HepG2 (cell line): ENCODE measurements around the gene RTEL1. TPM values are rescaled to one million over a fixed set of nuclear protein-coding genes. Genes with fewer than 3 reads are reported as not detected.

Source experiments
- GTF3A ChIP-seq: sonication (generic); formaldehyde crosslinking; conservative IDR thresholded peaks from 2 replicates; pipeline ENCODE4 v1.4.0; 2020; ENCODE audit warnings: mild to moderate bottlenecking, missing genetic modification reagents
- HMG20A ChIP-seq: IDR thresholded peaks from 2 replicates; pipeline ENCODE4 v1.6.1; 2016; ENCODE audit warnings: borderline replicate concordance
- MAX ChIP-seq: IDR thresholded peaks from 2 replicates; pipeline ENCODE4 v1.6.1; 2012; ENCODE audit warnings: inconsistent platforms
- RFX3 ChIP-seq: IDR thresholded peaks from 2 replicates; pipeline ENCODE4 v1.6.1; 2016; ENCODE audit warnings: missing biosample characterization, missing genetic modification reagents
- RFXAP ChIP-seq: sonication (generic); formaldehyde crosslinking; IDR thresholded peaks from 2 replicates; pipeline ENCODE4 v1.4.0; 2020; ENCODE audit warnings: missing genetic modification reagents, borderline replicate concordance
- TERF1 ChIP-seq: sonication (generic); formaldehyde crosslinking; IDR thresholded peaks from 2 replicates; pipeline ENCODE4 v1.8.0; 2022; ENCODE audit warnings: mild to moderate bottlenecking, missing genetic modification reagents, moderate library complexity
- TOPORS ChIP-seq: sonication (generic); formaldehyde crosslinking; IDR thresholded peaks from 2 replicates; pipeline ENCODE4 v1.8.0; 2023; ENCODE audit warnings: mild to moderate bottlenecking, missing genetic modification reagents
- XBP1 ChIP-seq: sonication (generic); formaldehyde crosslinking; IDR thresholded peaks from 2 replicates; pipeline ENCODE4 v1.5.0; 2020; ENCODE audit warnings: missing genetic modification reagents
- ZBTB43 ChIP-seq: sonication (generic); formaldehyde crosslinking; conservative IDR thresholded peaks from 2 replicates; pipeline ENCODE4 v1.4.0; 2020; ENCODE audit warnings: missing genetic modification reagents
- ZBTB44 ChIP-seq: sonication (generic); formaldehyde crosslinking; IDR thresholded peaks from 2 replicates; pipeline ENCODE4 v1.4.0; 2020; ENCODE audit warnings: missing genetic modification reagents
- ZNF3 ChIP-seq: IDR thresholded peaks from 2 replicates; pipeline ENCODE4 v1.7.0; 2017; ENCODE audit warnings: inconsistent platforms
- ZNF547 ChIP-seq: sonication (generic); formaldehyde crosslinking; IDR thresholded peaks from 2 replicates; pipeline ENCODE4 v1.5.1; 2020; ENCODE audit warnings: mild to moderate bottlenecking, missing genetic modification reagents
- ZNF773 ChIP-seq: sonication (generic); formaldehyde crosslinking; IDR thresholded peaks from 2 replicates; pipeline ENCODE4 v1.4.0; 2020; ENCODE audit warnings: missing genetic modification reagents, borderline replicate concordance
- ZNF775 ChIP-seq: sonication (generic); formaldehyde crosslinking; IDR thresholded peaks from 2 replicates; pipeline ENCODE4 v1.4.0; 2020; ENCODE audit warnings: missing genetic modification reagents, mild to moderate bottlenecking, moderate library complexity, borderline replicate concordance
- polyA plus RNA-seq, 8 experiments: library from polyadenylated mRNA; depleted of rRNA in 3 of 8; stranded (reverse) in 7 of 8; unstranded in 1 of 8; fragments of >200 nt; fragmentation: Illumina TruSeq in 4 of 8; extraction: Trizol in 4 of 8; gene quantifications; 2 replicates each; pipeline versions ENCODE4 v1.2.1 to v1.2.3, GENCODE V29; 2011 to 2016; ENCODE audit warnings: low read depth in 4 of 8, missing spikeins in 1 of 8, mixed read lengths in 1 of 8; ENCODE audit not compliant: insufficient read depth in 1 of 8
- total RNA-seq, 5 experiments: library from RNA; depleted of rRNA; stranded (reverse); fragments of >200 nt; fragmentation: Illumina TruSeq; extraction: Trizol; gene quantifications; 2 replicates each; pipeline ENCODE4 v1.2.3, GENCODE V29; 2016; ENCODE audit warnings: low read depth in 1 of 5
- TF ChIP-seq, protein P1 (sequence below): sonication (generic); formaldehyde crosslinking; IDR thresholded peaks from 2 replicates; pipeline ENCODE4 v1.4.0; 2020; ENCODE audit warnings: missing genetic modification reagents

Gene RTEL1
- total and polyA plus RNA-seq, 2 of the 13 experiments (the other 11 are each of a cell fraction or from before 2014, with no cell fraction given): 21.8 to 36.4 TPM

DNA sequence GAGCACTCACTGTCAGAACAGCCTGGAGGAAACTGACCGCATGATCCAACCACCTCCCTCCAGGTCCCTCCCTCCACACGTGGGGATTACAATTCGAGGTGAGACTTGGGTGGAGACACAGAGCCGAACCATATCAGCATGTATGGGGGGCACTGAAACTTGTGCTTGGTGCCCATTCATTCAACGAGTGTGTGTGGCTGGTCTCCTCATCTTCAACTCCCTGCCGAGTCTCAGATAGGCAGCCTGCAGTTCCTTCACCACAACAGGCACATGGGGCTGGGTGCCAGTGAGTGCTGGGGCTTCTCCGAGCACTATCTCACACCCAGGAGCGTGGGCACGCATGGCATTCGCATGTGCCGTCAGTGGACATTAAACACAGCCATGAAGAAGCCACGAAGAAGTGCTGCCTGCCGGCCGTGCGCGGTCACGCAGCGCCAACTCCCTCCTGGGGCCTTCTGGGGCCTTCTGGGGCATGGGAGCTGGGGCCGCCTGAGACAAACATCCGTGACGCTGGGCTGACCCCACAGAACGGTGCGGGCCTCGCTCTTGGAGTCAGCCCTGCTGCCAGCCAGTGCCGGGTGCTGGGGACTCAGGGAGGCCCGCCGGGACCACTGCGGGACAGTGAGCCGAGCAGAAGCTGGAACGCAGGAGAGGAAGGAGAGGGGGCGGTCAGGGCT, 714 bp upstream of the RTEL1 start (continued):
- TF ChIP-seq, protein P1, sequence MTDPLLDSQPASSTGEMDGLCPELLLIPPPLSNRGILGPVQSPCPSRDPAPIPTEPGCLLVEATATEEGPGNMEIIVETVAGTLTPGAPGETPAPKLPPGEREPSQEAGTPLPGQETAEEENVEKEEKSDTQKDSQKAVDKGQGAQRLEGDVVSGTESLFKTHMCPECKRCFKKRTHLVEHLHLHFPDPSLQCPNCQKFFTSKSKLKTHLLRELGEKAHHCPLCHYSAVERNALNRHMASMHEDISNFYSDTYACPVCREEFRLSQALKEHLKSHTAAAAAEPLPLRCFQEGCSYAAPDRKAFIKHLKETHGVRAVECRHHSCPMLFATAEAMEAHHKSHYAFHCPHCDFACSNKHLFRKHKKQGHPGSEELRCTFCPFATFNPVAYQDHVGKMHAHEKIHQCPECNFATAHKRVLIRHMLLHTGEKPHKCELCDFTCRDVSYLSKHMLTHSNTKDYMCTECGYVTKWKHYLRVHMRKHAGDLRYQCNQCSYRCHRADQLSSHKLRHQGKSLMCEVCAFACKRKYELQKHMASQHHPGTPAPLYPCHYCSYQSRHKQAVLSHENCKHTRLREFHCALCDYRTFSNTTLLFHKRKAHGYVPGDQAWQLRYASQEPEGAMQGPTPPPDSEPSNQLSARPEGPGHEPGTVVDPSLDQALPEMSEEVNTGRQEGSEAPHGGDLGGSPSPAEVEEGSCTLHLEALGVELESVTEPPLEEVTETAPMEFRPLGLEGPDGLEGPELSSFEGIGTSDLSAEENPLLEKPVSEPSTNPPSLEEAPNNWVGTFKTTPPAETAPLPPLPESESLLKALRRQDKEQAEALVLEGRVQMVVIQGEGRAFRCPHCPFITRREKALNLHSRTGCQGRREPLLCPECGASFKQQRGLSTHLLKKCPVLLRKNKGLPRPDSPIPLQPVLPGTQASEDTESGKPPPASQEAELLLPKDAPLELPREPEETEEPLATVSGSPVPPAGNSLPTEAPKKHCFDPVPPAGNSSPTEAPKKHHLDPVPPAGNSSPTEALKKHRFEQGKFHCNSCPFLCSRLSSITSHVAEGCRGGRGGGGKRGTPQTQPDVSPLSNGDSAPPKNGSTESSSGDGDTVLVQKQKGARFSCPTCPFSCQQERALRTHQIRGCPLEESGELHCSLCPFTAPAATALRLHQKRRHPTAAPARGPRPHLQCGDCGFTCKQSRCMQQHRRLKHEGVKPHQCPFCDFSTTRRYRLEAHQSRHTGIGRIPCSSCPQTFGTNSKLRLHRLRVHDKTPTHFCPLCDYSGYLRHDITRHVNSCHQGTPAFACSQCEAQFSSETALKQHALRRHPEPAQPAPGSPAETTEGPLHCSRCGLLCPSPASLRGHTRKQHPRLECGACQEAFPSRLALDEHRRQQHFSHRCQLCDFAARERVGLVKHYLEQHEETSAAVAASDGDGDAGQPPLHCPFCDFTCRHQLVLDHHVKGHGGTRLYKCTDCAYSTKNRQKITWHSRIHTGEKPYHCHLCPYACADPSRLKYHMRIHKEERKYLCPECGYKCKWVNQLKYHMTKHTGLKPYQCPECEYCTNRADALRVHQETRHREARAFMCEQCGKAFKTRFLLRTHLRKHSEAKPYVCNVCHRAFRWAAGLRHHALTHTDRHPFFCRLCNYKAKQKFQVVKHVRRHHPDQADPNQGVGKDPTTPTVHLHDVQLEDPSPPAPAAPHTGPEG: no peak
- TF ChIP-seq TERF1 (CRISPR knock-in tag) (no peak), ZBTB43 (CRISPR knock-in tag) (no peak), RFXAP (CRISPR knock-in tag) (no peak), ZNF773 (CRISPR knock-in tag) (no peak), RFX3 (CRISPR knock-in tag) (no peak), ZNF775 (no peak), ZNF3 (CRISPR knock-in tag) (no peak), ZNF547 (CRISPR knock-in tag) (peak; percentile 8; the same call in 1 of the 2 replicates), HMG20A (CRISPR knock-in tag) (no peak), GTF3A (CRISPR knock-in tag) (no peak), MAX (no peak), TOPORS (CRISPR knock-in tag) (no peak), XBP1 (CRISPR knock-in tag) (no peak), ZBTB44 (no peak)
